NCI-H2196 (cell line): ENCODE measurements around the gene LTN1.

ENCODE experiments used
- DNase-seq: peaks from one replicate; lab custom pipeline; 2025; ENCODE audit not compliant: unreplicated experiment; lab: John Stamatoyannopoulos, UW

Gene LTN1

DNA sequence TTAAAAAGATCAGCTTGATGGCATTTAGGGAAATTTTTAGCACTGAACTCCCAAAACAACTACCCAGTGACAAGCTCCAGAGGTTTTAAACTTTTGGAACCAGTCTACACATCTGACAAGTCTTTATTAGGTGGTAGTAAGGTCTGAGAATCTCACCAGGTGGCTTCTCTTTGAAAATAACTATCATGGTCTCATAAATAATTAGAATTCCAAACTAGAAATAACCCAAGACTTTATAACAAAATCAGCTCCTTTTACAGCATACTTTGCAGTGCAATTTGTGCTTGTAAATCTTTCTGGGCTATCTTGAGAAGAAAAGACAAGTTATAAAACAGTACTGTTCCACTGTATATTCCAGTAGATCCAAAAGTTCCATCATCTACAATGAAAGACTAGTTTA is 108.7 kb downstream of the LTN1 start:
- no peak for DNase-seq

DNA sequence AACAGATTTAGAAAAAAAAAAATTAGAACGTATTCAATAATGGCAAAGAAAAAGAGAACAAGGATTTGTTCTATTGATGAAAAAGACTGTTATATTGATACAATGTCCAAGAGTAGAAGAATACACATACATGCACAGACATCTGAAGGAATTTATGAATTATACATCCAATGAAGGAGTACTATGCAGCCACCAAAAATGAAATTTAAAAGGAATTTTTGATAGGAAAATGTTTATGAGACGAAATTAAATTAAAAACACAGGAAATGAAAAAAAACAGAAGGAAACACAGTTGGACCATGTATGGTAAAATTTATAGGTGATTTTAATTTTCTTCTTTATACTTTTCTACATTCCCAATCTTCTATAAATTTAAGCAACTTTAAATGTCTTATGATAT is 110.3 kb downstream of the LTN1 start:
- no peak for DNase-seq
